Glutamatergic neuron (in vitro differentiated cells): ENCODE results near the gene PACSIN1. TPM values are rescaled to one million over a fixed set of nuclear protein-coding genes. Genes with fewer than 3 reads are reported as not detected.

Experiments used
- DNase-seq: peaks from one replicate; pipeline ENCODE4 v3.0.0; 2022
- H3K27ac Mint-ChIP-seq: one replicate; pipeline ENCODE4 v1.8.0; 2020; ENCODE audit warnings: mild to moderate bottlenecking, mixed read lengths, inconsistent platforms; ENCODE audit not compliant: unreplicated experiment
- H3K27me3 Mint-ChIP-seq: one replicate; pipeline ENCODE4 v1.8.0; 2020; ENCODE audit warnings: mild to moderate bottlenecking, moderate library complexity, mixed read lengths, inconsistent platforms; ENCODE audit not compliant: unreplicated experiment
- H3K36me3 Mint-ChIP-seq: one replicate; pipeline ENCODE4 v1.8.0; 2020; ENCODE audit warnings: mild to moderate bottlenecking, mixed read lengths, inconsistent platforms; ENCODE audit not compliant: unreplicated experiment
- H3K4me1 Mint-ChIP-seq: one replicate; pipeline ENCODE4 v1.8.0; 2020; ENCODE audit warnings: mild to moderate bottlenecking, low read depth, mixed read lengths, inconsistent platforms; ENCODE audit not compliant: unreplicated experiment
- H3K4me3 Mint-ChIP-seq: one replicate; pipeline ENCODE4 v1.8.0; 2020; ENCODE audit warnings: mild to moderate bottlenecking, mixed read lengths, inconsistent platforms; ENCODE audit not compliant: unreplicated experiment
- H3K9me3 Mint-ChIP-seq: one replicate; pipeline ENCODE4 v1.8.0; 2020; ENCODE audit warnings: mild to moderate bottlenecking, moderate library complexity, mixed read lengths, inconsistent platforms; ENCODE audit not compliant: unreplicated experiment
- total RNA-seq: library from RNA; stranded (reverse); fragmentation: NEBNext Ultra II Directional; extraction: Animal tissue kit (Norgen Biotek cat#: 25700); gene quantifications from one replicate; pipeline ENCODE4 v1.2.1, GENCODE V29; 2021; ENCODE audit not compliant: unreplicated experiment
- TF ChIP-seq, protein P1 (sequence below): fragments of 200-600 bp; sonication (generic); IDR thresholded peaks from one replicate; pipeline ENCODE4 v1.5.0; 2021; ENCODE audit not compliant: partially characterized antibody, unreplicated experiment

PACSIN1 gene
- total RNA-seq, 1 donor from 2014 or later, result 0.47 TPM

DNA sequence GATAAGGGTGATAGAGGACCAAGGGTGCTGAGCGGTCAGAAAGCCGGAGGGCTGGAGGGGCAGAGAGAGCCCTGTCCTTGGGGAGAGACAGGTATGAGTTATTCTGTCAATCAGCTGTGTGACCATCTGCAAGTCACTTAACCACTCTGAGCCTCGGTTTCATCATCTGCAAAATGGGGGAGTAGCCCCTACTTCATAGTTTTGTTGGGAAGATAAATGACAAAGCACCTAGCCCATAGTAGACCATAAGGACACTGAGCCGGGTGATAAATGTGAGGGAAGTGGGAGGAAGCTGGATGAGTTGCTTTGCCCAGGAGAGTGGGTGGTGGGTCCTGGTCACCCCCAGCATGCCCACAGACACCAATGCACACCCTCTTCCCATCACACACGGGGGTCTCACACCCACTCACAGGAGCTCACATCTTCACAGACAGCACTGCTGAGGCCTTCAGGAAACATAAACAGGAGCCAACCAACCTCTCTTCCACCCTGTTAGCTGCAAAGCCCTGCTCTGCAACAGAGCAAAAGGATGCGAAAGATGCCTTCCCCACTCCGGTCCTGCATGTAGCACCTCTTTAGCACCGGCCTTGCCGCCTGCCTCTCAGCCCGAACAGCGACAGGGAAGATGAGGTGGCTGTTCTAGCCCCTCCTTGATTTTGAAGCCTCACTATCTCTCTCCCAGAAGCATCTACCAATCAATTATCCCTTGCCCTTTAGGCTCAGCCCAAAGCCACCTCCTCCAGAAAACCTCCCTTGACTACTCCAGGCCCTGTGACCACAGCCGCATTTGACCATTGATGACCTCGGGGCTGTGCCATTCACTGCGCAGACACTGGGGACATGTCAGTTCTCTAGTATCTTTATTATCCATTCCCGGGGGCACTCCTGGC lies 71.3 kb downstream of the PACSIN1 start:
- Mint-ChIP-seq H3K4me3 (peak overlapping the region; percentile 13), H3K27me3 (peaks cover 12% of the 10 kb centered on the region), H3K36me3 (no peaks in the 10 kb centered on the region), H3K27ac (no peak overlapping the region), H3K4me1 (peaks cover 10% of the 10 kb centered on the region), H3K9me3 (peaks cover 2% of the 10 kb centered on the region)
- no peak for DNase-seq
- TF ChIP-seq, protein P1, sequence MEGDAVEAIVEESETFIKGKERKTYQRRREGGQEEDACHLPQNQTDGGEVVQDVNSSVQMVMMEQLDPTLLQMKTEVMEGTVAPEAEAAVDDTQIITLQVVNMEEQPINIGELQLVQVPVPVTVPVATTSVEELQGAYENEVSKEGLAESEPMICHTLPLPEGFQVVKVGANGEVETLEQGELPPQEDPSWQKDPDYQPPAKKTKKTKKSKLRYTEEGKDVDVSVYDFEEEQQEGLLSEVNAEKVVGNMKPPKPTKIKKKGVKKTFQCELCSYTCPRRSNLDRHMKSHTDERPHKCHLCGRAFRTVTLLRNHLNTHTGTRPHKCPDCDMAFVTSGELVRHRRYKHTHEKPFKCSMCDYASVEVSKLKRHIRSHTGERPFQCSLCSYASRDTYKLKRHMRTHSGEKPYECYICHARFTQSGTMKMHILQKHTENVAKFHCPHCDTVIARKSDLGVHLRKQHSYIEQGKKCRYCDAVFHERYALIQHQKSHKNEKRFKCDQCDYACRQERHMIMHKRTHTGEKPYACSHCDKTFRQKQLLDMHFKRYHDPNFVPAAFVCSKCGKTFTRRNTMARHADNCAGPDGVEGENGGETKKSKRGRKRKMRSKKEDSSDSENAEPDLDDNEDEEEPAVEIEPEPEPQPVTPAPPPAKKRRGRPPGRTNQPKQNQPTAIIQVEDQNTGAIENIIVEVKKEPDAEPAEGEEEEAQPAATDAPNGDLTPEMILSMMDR, result no peak

DNA sequence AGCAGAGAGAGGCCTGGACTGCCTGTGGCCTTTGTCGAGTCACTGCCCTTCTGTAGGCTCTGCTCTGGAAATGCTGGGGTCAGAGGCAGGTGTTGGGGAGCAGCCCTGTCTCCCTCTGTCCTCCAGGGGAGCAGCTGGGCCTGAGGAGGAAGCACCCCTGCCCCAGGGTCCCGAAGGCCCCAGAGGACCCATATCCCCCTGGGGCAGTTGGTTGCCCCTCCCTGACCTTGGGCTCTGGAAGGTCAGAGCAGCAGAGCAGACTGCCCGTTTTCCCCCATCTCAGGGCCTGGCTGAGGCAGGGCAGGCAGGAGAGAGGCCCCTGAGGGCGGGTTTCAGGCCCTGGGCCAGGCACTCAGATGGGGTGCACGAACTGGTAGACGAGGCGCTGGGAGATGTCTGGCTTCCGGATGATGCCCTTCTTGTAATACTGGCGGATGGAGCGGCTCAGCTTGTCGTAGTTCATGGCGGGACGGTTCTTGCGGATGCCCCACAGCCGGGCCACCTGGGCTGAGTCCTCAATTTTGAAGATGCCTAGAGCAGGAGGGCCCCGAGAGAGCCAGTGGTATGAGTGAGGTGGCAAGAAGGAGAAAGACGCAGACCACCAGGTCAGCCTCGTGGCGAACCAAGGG lies 72.2 kb downstream of the PACSIN1 start:
- H3K27ac Mint-ChIP-seq, result no peak overlapping the region

DNA sequence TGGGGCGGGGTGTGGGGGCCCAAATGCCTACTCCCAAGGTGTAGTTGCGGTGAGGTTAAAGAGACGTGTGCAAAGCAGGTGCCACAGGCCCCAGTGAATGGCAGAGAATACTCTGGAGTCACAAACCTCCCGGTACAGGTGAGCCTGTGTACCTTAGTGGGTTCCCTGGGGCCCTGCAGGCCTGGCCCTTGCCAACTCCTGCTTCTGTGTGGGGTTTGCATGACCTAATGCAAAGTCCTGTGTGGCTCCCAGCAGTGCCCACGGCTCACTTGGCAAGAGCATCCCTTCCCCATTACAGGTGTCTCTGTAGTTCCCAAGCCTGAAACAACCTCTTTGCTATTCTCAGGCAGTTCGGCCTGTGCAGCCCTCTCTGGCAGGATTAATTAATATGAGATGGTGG lies 72.7 kb downstream of the PACSIN1 start:
- TF ChIP-seq, protein P1, result no peak
- peaks cover 2% of the 10 kb centered on the region for H3K9me3 Mint-ChIP-seq
- H3K27me3 Mint-ChIP-seq, result peaks cover 11% of the 10 kb centered on the region
- DNase-seq, result no peak
- no peak overlapping the region for H3K4me3 Mint-ChIP-seq
- H3K4me1 Mint-ChIP-seq, result peaks cover 10% of the 10 kb centered on the region
- no peak overlapping the region for H3K27ac Mint-ChIP-seq
- H3K36me3 Mint-ChIP-seq, result no peaks in the 10 kb centered on the region

More for the DNA sequence above, 72.2 kb downstream of the PACSIN1 start:
- H3K27me3 Mint-ChIP-seq, result peaks cover 12% of the 10 kb centered on the region
- TF ChIP-seq, protein P1, result no peak
- H3K36me3 Mint-ChIP-seq, result no peaks in the 10 kb centered on the region
- H3K4me3 Mint-ChIP-seq, result no peak overlapping the region
- H3K4me1 Mint-ChIP-seq, result peaks cover 10% of the 10 kb centered on the region
- H3K9me3 Mint-ChIP-seq, result peaks cover 2% of the 10 kb centered on the region
- no peak for DNase-seq

DNA sequence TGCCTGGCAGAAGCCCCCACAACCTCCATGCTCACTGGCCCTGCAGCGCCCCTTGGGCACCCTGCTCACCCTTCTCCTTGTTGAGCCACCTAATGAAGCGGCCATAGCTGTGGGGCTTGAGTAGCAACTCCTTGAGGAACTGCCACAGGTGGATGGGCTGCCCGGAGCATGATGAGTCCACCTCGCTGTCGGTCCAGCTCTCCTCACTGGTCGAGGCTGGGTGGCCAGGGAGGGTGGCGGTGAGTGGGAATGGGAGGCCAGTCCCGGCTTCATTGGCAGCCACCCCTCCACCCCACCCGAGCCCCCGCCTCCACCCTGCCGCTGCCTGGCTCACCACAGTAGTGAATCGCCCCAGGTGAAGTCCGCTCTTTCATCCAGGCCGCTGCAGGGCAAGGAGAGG lies 73.3 kb downstream of the PACSIN1 start:
- Mint-ChIP-seq H3K36me3 (no peaks in the 10 kb centered on the region), H3K9me3 (peaks cover 2% of the 10 kb centered on the region), H3K27ac (no peak overlapping the region), H3K4me1 (peaks cover 10% of the 10 kb centered on the region), H3K4me3 (no peak overlapping the region), H3K27me3 (peaks cover 11% of the 10 kb centered on the region)
- DNase-seq, result no peak
- TF ChIP-seq, protein P1, result no peak

DNA sequence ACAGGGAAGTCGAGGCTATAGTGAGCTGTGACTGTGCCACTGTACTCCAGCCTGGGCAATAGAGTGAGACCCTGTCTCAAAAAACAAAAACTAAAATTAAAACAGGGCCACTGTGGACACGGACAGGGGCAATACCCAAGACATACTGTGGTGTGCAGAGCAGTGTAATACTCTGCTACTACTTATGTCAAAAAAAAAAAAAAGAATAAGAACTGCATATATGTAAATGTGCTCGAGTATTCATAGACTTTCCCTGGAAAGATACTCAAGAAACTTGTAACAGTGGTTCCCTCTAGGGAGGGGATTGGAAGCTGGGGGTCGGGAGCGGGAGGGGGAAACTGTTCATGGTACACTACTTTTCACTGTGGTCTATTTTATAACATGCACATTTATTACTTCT lies 74.3 kb downstream of the PACSIN1 start:
- no peak overlapping the region for H3K27ac Mint-ChIP-seq
- H3K4me1 Mint-ChIP-seq, result peaks cover 16% of the 10 kb centered on the region

More for the DNA sequence above, 74.3 kb downstream of the PACSIN1 start:
- H3K36me3 Mint-ChIP-seq, result no peaks in the 10 kb centered on the region
- H3K4me3 Mint-ChIP-seq, result no peak overlapping the region
- H3K9me3 Mint-ChIP-seq, result peaks cover 2% of the 10 kb centered on the region
- peaks cover 15% of the 10 kb centered on the region for H3K27me3 Mint-ChIP-seq
- TF ChIP-seq, protein P1, result no peak
- no peak for DNase-seq
